ENCODE results near the gene CDH4. TPM values are rescaled to one million over a fixed set of nuclear protein-coding genes. Genes with fewer than 3 reads are reported as not detected.

Gene CDH4
- total and polyA plus RNA-seq, 2 of the 13 experiments (the other 11 are each of a cell fraction or from before 2014, with no cell fraction given) = not detected

GRCh38 chr20:61839223-61839911, 587.3 kb downstream of the CDH4 start (continued):
- TF ChIP-seq BCLAF1 (IDR thresholded peaks at IDR 0.05) (no peak), ATF7 (IDR thresholded peaks at IDR 0.05) (peak; percentile 41), ATF7 (CRISPR knock-in tag; IDR thresholded peaks at IDR 0.05) (no peak), ZHX1 (CRISPR knock-in tag; IDR thresholded peaks at IDR 0.05; ENCODE audit: low read depth) (no peak), XRCC5 (optimal IDR thresholded peaks at IDR 0.05; ENCODE audit: low read length) (no peak), ZNF724P (CRISPR knock-in tag; IDR thresholded peaks at IDR 0.05; ENCODE audit: borderline replicate concordance) (no peak), ETV6 (CRISPR knock-in tag; conservative IDR thresholded peaks at IDR 0.05) (no peak), TSC22D2 (CRISPR knock-in tag; IDR thresholded peaks at IDR 0.05; ENCODE audit: borderline replicate concordance) (no peak), SOX6 (IDR thresholded peaks at IDR 0.05) (peak; percentile 55; the same call in 1 of the 2 replicates), SOX6 (CRISPR knock-in tag; IDR thresholded peaks at IDR 0.05) (no peak), ZNF503 (CRISPR knock-in tag; IDR thresholded peaks at IDR 0.05) (no peak), E2F1 (CRISPR knock-in tag; IDR thresholded peaks at IDR 0.05) (no peak), ZXDC (CRISPR knock-in tag; IDR thresholded peaks at IDR 0.05) (no peak), ZNF343 (CRISPR knock-in tag; IDR thresholded peaks at IDR 0.05) (no peak)
- TF ChIP-seq, protein P1, sequence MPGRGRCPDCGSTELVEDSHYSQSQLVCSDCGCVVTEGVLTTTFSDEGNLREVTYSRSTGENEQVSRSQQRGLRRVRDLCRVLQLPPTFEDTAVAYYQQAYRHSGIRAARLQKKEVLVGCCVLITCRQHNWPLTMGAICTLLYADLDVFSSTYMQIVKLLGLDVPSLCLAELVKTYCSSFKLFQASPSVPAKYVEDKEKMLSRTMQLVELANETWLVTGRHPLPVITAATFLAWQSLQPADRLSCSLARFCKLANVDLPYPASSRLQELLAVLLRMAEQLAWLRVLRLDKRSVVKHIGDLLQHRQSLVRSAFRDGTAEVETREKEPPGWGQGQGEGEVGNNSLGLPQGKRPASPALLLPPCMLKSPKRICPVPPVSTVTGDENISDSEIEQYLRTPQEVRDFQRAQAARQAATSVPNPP (CRISPR knock-in tag; IDR thresholded peaks at IDR 0.05) = no peak

All from HepG2 (cell line).